H1 (cell line): ENCODE results near the gene KLHL2. TPM values are rescaled to one million over a fixed set of nuclear protein-coding genes. Genes with fewer than 3 reads are reported as not detected.
A peak's percentile ranks its signal among the peaks of the same experiment; 100 is the strongest.

ENCODE experiments used
- CTCF ChIA-PET: fragments of 300-600 bp; sonication (Branson Sonifier 250); formaldehyde crosslinking; loops from one replicate; lab custom pipeline; 2021; ENCODE audit not compliant: partially characterized antibody; lab: Charles Lee
- POLR2A ChIA-PET: fragments of 300-600 bp; sonication (Branson Sonifier 250); formaldehyde crosslinking; loops from one replicate; lab custom pipeline; 2021; ENCODE audit warnings: inconsistent platforms; ENCODE audit not compliant: partially characterized antibody; lab: Charles Lee
- DNase-seq, 2 experiments: peaks; one replicate each; pipeline versions ENCODE4 v3.0.0 to v3.0.0-alpha.2; 2010 to 2022; ENCODE audit warnings: low spot score in 2 of 2, low read depth in 1 of 2, mixed read lengths in 1 of 2
- FAIRE-seq: peaks from 2 replicates; lab custom pipeline; 2011; peaks lifted over from hg19 to GRCh38; lab: Jason Lieb, UNC
- H2AFZ ChIP-seq: 2 replicates; pipeline ENCODE4 v1.8.1; 2012; ENCODE audit warnings: low read length, inconsistent platforms
- H2AK5ac ChIP-seq: 2 replicates; pipeline ENCODE4 v1.6.1; 2013; ENCODE audit warnings: low read depth, low read length
- H2BK120ac ChIP-seq: replicated peaks from 2 replicates; pipeline ENCODE3; 2013; ENCODE audit warnings: low read depth, low read length, inconsistent platforms
- H2BK12ac ChIP-seq: 2 replicates; pipeline ENCODE4 v1.6.1; 2013; ENCODE audit warnings: low read depth, low read length
- H2BK15ac ChIP-seq: 2 replicates; pipeline ENCODE4 v1.6.1; 2013; ENCODE audit warnings: low read length
- H2BK20ac ChIP-seq: 2 replicates; pipeline ENCODE4 v1.6.1; 2013; ENCODE audit warnings: low read length
- H2BK5ac ChIP-seq: 2 replicates; pipeline ENCODE4 v1.6.1; 2013; ENCODE audit warnings: low read depth, low read length
- H3K14ac ChIP-seq: 2 replicates; pipeline ENCODE4 v1.6.1; 2013; ENCODE audit warnings: inconsistent platforms; ENCODE audit not compliant: insufficient read length
- H3K18ac ChIP-seq: 2 replicates; pipeline ENCODE4 v1.6.1; 2013; ENCODE audit warnings: low read length; ENCODE audit errors: extremely low read depth
- H3K23ac ChIP-seq: 2 replicates; pipeline ENCODE4 v1.6.1; 2013; ENCODE audit warnings: inconsistent platforms; ENCODE audit not compliant: insufficient read length
- H3K23me2 ChIP-seq: 2 replicates; pipeline ENCODE4 v1.6.1; 2013; ENCODE audit warnings: low read depth, low read length
- H3K27ac ChIP-seq: 2 replicates; pipeline ENCODE4 v1.6.1; 2011; ENCODE audit warnings: low read depth, low read length, inconsistent platforms
- H3K27me3 ChIP-seq, 4 experiments: replicated peaks in 1 of 4; 1 replicate in 1 of 4; 2 replicates in 3 of 4; pipeline versions ENCODE4 v1.6.1 to v1.8.1; 2011 to 2013; ENCODE audit warnings: low read length in 3 of 4, mild to moderate bottlenecking in 3 of 4, inconsistent platforms in 2 of 4, mixed read lengths in 2 of 4, moderate library complexity in 1 of 4; ENCODE audit not compliant: control insufficient read depth in 3 of 4, insufficient read depth in 3 of 4; ENCODE audit errors: extremely low read depth in 1 of 4
- H3K36me3 ChIP-seq, 4 experiments: 2 replicates each; pipeline versions ENCODE4 v1.6.1 to v1.8.1; 2011 to 2013; ENCODE audit warnings: mild to moderate bottlenecking in 4 of 4, low read length in 3 of 4, moderate library complexity in 2 of 4, control low read depth in 1 of 4, inconsistent platforms in 1 of 4; ENCODE audit not compliant: insufficient read depth in 4 of 4, control insufficient read depth in 2 of 4
- H3K4ac ChIP-seq: replicated peaks from 2 replicates; pipeline ENCODE3; 2013; ENCODE audit warnings: low read length, low read depth, mixed read lengths, inconsistent platforms; ENCODE audit not compliant: insufficient read length
- H3K4me1 ChIP-seq, 4 experiments: replicated peaks in 1 of 4; 1 replicate in 1 of 4; 2 replicates in 3 of 4; pipeline versions ENCODE4 v1.6.1 to v1.8.1; 2011 to 2013; ENCODE audit warnings: low read length in 3 of 4, inconsistent platforms in 2 of 4, mixed read lengths in 1 of 4; ENCODE audit not compliant: insufficient read depth in 4 of 4, control insufficient read depth in 3 of 4
- H3K4me2 ChIP-seq, 2 experiments: 2 replicates each; pipeline versions ENCODE4 v1.6.1 to v1.8.1; 2011 to 2013; ENCODE audit warnings: low read depth in 2 of 2, low read length in 2 of 2, control low read depth in 1 of 2, inconsistent platforms in 1 of 2, mild to moderate bottlenecking in 1 of 2; ENCODE audit not compliant: insufficient read depth in 1 of 2
- H3K4me3 ChIP-seq, 4 experiments: fragments of 200-600, 300-600 bp in 1 of 4; sonication (generic), shearing (Covaris generic), sonication (Bioruptor Twin) in 1 of 4; 2 replicates each; pipeline versions ENCODE4 v1.5.1 to v1.8.1; 2011 to 2016; ENCODE audit warnings: low read length in 4 of 4, low read depth in 3 of 4, control low read depth in 2 of 4, inconsistent platforms in 2 of 4, mild to moderate bottlenecking in 2 of 4, mixed read lengths in 1 of 4, moderate library complexity in 1 of 4; ENCODE audit not compliant: insufficient read depth in 2 of 4; ENCODE audit errors: extremely low read depth in 1 of 4
- H3K56ac ChIP-seq: replicated peaks from 2 replicates; pipeline ENCODE3; 2013; ENCODE audit warnings: low read depth, mild to moderate bottlenecking, mixed read lengths, low read length, inconsistent platforms; ENCODE audit not compliant: insufficient read length
- H3K79me1 ChIP-seq: 2 replicates; pipeline ENCODE4 v1.6.1; 2013; ENCODE audit warnings: low read depth, low read length, control low read depth
- H3K79me2 ChIP-seq, 2 experiments: 2 replicates each; pipeline versions ENCODE4 v1.6.1 to v1.8.1; 2012 to 2013; ENCODE audit warnings: low read length in 2 of 2, mild to moderate bottlenecking in 2 of 2, inconsistent platforms in 1 of 2; ENCODE audit not compliant: insufficient read depth in 2 of 2, control insufficient read depth in 1 of 2
- H3K9ac ChIP-seq, 4 experiments: replicated peaks in 1 of 4; 1 replicate in 1 of 4; 2 replicates in 3 of 4; pipeline versions ENCODE4 v1.6.1 to v1.8.1; 2011 to 2013; ENCODE audit warnings: low read depth in 3 of 4, low read length in 3 of 4, control low read depth in 2 of 4, mild to moderate bottlenecking in 2 of 4, moderate library complexity in 2 of 4, inconsistent platforms in 1 of 4; ENCODE audit errors: extremely low read depth in 1 of 4
- H3K9me3 ChIP-seq, 2 experiments: 2 replicates each; pipeline versions ENCODE4 v1.6.1 to v1.8.1; 2012 to 2013; ENCODE audit warnings: mild to moderate bottlenecking in 2 of 2, moderate library complexity in 2 of 2, control low read depth in 1 of 2, inconsistent platforms in 1 of 2, low read depth in 1 of 2, low read length in 1 of 2, mixed read lengths in 1 of 2; ENCODE audit not compliant: insufficient read depth in 2 of 2
- H4K20me1 ChIP-seq, 2 experiments: replicated peaks in 1 of 2; 2 replicates each; pipeline versions ENCODE3 to v1.8.1; 2011 to 2013; ENCODE audit warnings: inconsistent platforms in 2 of 2, low read length in 2 of 2, mild to moderate bottlenecking in 1 of 2; ENCODE audit not compliant: insufficient read depth in 2 of 2, control insufficient read depth in 1 of 2
- H4K5ac ChIP-seq: 2 replicates; pipeline ENCODE4 v1.6.1; 2013; ENCODE audit warnings: low read length, low read depth, mixed read lengths, inconsistent platforms; ENCODE audit not compliant: insufficient read length
- H4K8ac ChIP-seq: 2 replicates; pipeline ENCODE4 v1.8.0; 2013; ENCODE audit warnings: mild to moderate bottlenecking, moderate library complexity, low read length, inconsistent platforms; ENCODE audit not compliant: insufficient read depth; ENCODE audit errors: extremely low read depth
- H4K91ac ChIP-seq: replicated peaks from 2 replicates; pipeline ENCODE3; 2013; ENCODE audit warnings: low read length, mixed read lengths, inconsistent platforms; ENCODE audit not compliant: insufficient read length
- CTBP2 ChIP-seq: IDR thresholded peaks from 2 replicates; pipeline ENCODE4 v1.7.0; 2011; ENCODE audit warnings: borderline replicate concordance, mild to moderate bottlenecking, moderate library complexity, mixed read lengths, low read length; ENCODE audit not compliant: insufficient read depth, insufficient read length
- FOSL1 ChIP-seq: IDR thresholded peaks from 2 replicates; pipeline ENCODE4 v1.6.1; 2011; ENCODE audit warnings: mild to moderate bottlenecking, low read depth, low read length, moderate library complexity; ENCODE audit not compliant: insufficient read depth
- KDM1A ChIP-seq: fragments of 200-600, 300-600 bp; sonication (generic); IDR thresholded peaks from 2 replicates; pipeline ENCODE4 v1.7.1; 2016; ENCODE audit warnings: mild to moderate bottlenecking, low read length, borderline replicate concordance
- WGBS, 2 experiments: shearing (Covaris generic) in 1 of 2; methylation state at CpG; one replicate each; pipeline versions ENCODE4 v1.1.6 to v1.1.7; 2013 to 2015; ENCODE audit warnings: low lambda C conversion rate in 2 of 2, mixed read lengths in 2 of 2, inconsistent platforms in 1 of 2, low coverage in 1 of 2, missing lambda C conversion rate in 1 of 2; ENCODE audit not compliant: insufficient replicate concordance in 2 of 2, insufficient coverage in 1 of 2, insufficient read length in 1 of 2; ENCODE audit errors: extremely low coverage in 1 of 2, missing lambda C conversion rate in 1 of 2; 5-methylcytosine and 5-hydroxymethylcytosine counted together
- polyA plus RNA-seq, 7 experiments: library from polyadenylated mRNA; depleted of rRNA in 3 of 7; stranded (reverse) in 5 of 7; unstranded in 2 of 7; fragments of >200 nt in 5 of 7; fragments of 200-250 nt in 2 of 7; gene quantifications; 1 replicate in 5 of 7; 2 replicates in 1 of 7; 4 replicates in 1 of 7; pipeline versions ENCODE4 v1.2.1 to v1.2.3, GENCODE V29; 2011 to 2013; ENCODE audit warnings: missing spikeins in 2 of 7, mixed read lengths in 2 of 7
- total RNA-seq: library from RNA; stranded (reverse); fragmentation: NEBNext Ultra II Directional; extraction: Animal tissue kit (Norgen Biotek cat#: 25700); gene quantifications from 2 replicates; pipeline ENCODE4 v1.2.1, GENCODE V29; 2021

Gene KLHL2
- total and polyA plus RNA-seq, 2 of the 8 experiments (the other 6 are each of a cell fraction or from before 2014, with no cell fraction given): 5.2 to 12.0 TPM

- peaks cover 51 to 93% of the 10 kb centered on the region in 2 experiments for H3K79me2 ChIP-seq
- DNase-seq (no peak), FAIRE-seq (no peak)
- peaks cover 3% of the 10 kb centered on the region for H3K23me2 ChIP-seq
- H3K4me2 ChIP-seq: peak overlapping the region; percentile 88 to 90
- H2BK5ac ChIP-seq: no peak overlapping the region
- 69% methylated on average over 10 of the region's 10 CpGs; no CpG with 5 or more reads in 1 of the 2 experiments for WGBS, 2 experiments
- H3K9me3 ChIP-seq: no peaks in the 10 kb centered on the region
- no peak overlapping the region for H3K27ac ChIP-seq
- H3K27me3 ChIP-seq: no peaks in the 10 kb centered on the region
- no peak overlapping the region for H3K18ac ChIP-seq
- TF ChIP-seq CTBP2 (no peak), FOSL1 (no peak), KDM1A (no peak)
- H3K23ac ChIP-seq: no peak overlapping the region
- H2BK12ac ChIP-seq: no peak overlapping the region
- ChIA-PET CTCF (interaction anchor here (0.7 to 3.2 kb wide), 6 partner anchors 11 to 200 kb away, joined by 3 to 8 read pairs (median 4); no protein-coding TSS in a partner anchor), POLR2A (no interaction called here)
- no peak overlapping the region for H2BK120ac ChIP-seq
- peaks cover 0 to 6% (median 3%) of the 10 kb centered on the region in 4 experiments; a peak in 4 of 7 replicates for H3K4me1 ChIP-seq
- no peak overlapping the region for H2BK15ac ChIP-seq
- H3K9ac ChIP-seq: peak overlapping the region in 1 of 4 experiments; percentile 7; a peak in 2 of 7 replicates
- no peak overlapping the region for H4K5ac ChIP-seq
- H4K91ac ChIP-seq: no peak overlapping the region
- no peak overlapping the region for H3K14ac ChIP-seq
- H3K36me3 ChIP-seq: peaks cover 0 to 61% (median 14%) of the 10 kb centered on the region in 4 experiments; a peak in 5 of 8 replicates
- peak overlapping the region in 3 of 4 experiments; percentile 2 to 96 (median 93); a peak in 6 of 8 replicates for H3K4me3 ChIP-seq
- no peak overlapping the region for H3K4ac ChIP-seq
- no peak overlapping the region for H2BK20ac ChIP-seq
- peaks cover 31 to 37% of the 10 kb centered on the region in 2 experiments for H4K20me1 ChIP-seq
- H2AK5ac ChIP-seq: no peak overlapping the region
- H3K79me1 ChIP-seq: no peaks in the 10 kb centered on the region; the same call in 1 of the 2 replicates
- no peak overlapping the region for H4K8ac ChIP-seq
- no peak overlapping the region for H3K56ac ChIP-seq
- H2AFZ ChIP-seq: no peak overlapping the region
Measured at GRCh38 chr4:165331823-165332222, 124.5 kb downstream of the KLHL2 start.
